ENCODE results near the gene PANX3.

PANX3 gene

DNA sequence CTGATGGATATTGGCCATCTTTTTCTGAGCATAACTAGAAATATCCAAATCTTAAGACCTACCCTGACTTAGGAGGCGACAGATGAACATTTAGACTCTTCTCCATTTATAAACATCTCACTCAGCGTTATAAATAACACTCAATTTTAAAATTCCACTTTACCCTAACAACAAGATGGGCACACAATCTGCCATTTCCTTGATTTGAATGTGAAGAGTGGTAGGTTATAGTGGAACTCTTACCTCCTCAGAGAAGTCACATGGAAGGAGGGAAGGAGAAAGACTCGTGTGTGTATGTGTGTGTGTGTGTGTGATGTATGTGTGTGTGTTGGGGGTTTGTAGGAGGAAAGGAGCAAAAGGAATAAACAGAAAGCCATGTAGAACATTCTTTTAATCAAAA is 47.3 kb downstream of the PANX3 start:
- Histone ChIP-seq H3K4me3 (ENCODE audit: extremely low read depth, insufficient read depth, low read length, poor library complexity, severe bottlenecking) (no peak overlapping the region), H3K27ac (ENCODE audit: low read depth, low read length, severe bottlenecking) (no peak overlapping the region), H3K9me3 (ENCODE audit: control insufficient read depth, low read length) (no peaks in the 10 kb centered on the region), H3K4me1 (ENCODE audit: control insufficient read depth, insufficient read depth, low read length, poor library complexity, severe bottlenecking) (no peaks in the 10 kb centered on the region), H3K36me3 (ENCODE audit: control insufficient read depth, insufficient read depth, low read length) (no peaks in the 10 kb centered on the region)
- WGBS, 2 experiments (ENCODE audit: insufficient coverage in 2 of 2) = 80% methylated on average over 2 of the region's 3 CpGs; no CpG with 5 or more reads in 1 of the 2 experiments

DNA sequence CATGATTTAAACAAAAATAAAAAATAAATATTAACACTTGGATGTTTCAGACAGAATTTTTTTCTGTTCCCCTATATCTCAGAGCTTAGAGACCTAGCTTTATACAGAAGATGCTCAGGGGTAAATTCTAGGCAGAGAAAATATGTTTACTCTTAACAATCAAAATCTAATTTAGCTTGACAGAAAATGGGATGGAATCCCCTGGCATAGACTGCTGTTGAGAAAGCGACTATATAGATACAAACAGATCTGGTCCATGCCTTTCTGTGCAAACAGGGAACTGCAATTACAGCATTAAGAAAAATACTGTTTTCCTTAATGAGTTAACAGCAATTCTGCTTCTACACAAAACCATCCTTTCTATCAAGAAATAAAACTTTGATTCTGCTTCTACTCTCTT is 47.8 kb downstream of the PANX3 start:
- H3K4me1 ChIP-seq (ENCODE audit: control insufficient read depth, insufficient read depth, low read length, poor library complexity, severe bottlenecking) = no peaks in the 10 kb centered on the region
- no peak overlapping the region for H3K27ac ChIP-seq (ENCODE audit: low read depth, low read length, severe bottlenecking)
- 86 to 100% methylated on average over 1 of the region's 1 CpG for WGBS, 2 experiments (ENCODE audit: insufficient coverage in 2 of 2)
- H3K9me3 ChIP-seq (ENCODE audit: control insufficient read depth, low read length) = no peaks in the 10 kb centered on the region
- H3K36me3 ChIP-seq (ENCODE audit: control insufficient read depth, insufficient read depth, low read length) = no peaks in the 10 kb centered on the region
- no peak overlapping the region for H3K4me3 ChIP-seq (ENCODE audit: extremely low read depth, insufficient read depth, low read length, poor library complexity, severe bottlenecking)

DNA sequence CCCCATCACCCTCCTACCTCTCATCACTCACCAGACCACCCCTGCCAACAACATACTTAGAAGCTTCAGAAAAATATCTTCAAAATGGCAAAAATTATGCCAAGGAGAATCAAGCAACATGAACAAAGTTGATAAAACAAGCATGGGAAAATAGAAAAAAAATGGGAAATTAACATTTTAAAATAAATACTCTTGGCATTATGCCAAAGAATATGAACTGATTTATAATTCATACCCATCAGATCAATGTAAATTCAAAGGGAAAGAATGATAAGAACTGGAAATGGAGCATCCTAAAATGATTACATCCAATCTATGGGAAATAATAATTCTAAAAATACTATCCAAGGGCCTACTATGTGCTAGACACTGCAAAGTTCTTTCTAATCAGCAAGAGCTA is 50.3 kb downstream of the PANX3 start:
- Histone ChIP-seq H3K27ac (ENCODE audit: low read depth, low read length, severe bottlenecking) (no peak overlapping the region), H3K4me1 (ENCODE audit: control insufficient read depth, insufficient read depth, low read length, poor library complexity, severe bottlenecking) (no peaks in the 10 kb centered on the region), H3K36me3 (ENCODE audit: control insufficient read depth, insufficient read depth, low read length) (no peaks in the 10 kb centered on the region), H3K4me3 (ENCODE audit: extremely low read depth, insufficient read depth, low read length, poor library complexity, severe bottlenecking) (no peak overlapping the region), H3K9me3 (ENCODE audit: control insufficient read depth, low read length) (no peaks in the 10 kb centered on the region)

DNA sequence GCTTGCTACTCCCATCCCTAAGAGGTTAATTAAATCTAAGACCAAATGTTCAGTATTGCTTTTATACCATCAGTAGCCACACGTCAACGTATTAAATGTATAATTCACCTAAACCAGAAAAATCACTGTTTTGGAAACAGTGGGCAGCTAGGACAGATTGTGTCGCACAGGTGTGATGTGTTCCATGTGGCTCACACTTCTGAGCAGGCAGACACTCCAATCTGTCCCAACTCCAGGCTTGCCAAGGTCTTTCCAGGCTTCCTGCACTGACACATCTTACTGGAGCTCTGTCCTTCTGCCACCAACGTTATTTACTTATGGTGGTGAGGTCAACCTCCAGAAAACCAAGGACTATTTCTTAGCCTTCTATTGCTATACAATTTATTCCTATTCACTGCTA is 50.9 kb downstream of the PANX3 start:
- H3K9me3 ChIP-seq (ENCODE audit: control insufficient read depth, low read length) = no peaks in the 10 kb centered on the region
- 81 to 91% methylated on average over 3 to 4 of the region's 4 CpGs for WGBS, 2 experiments (ENCODE audit: insufficient coverage in 2 of 2)
- H3K27ac ChIP-seq (ENCODE audit: low read depth, low read length, severe bottlenecking) = no peak overlapping the region
- H3K36me3 ChIP-seq (ENCODE audit: control insufficient read depth, insufficient read depth, low read length) = no peaks in the 10 kb centered on the region
- H3K4me1 ChIP-seq (ENCODE audit: control insufficient read depth, insufficient read depth, low read length, poor library complexity, severe bottlenecking) = no peaks in the 10 kb centered on the region
- no peak overlapping the region for H3K4me3 ChIP-seq (ENCODE audit: extremely low read depth, insufficient read depth, low read length, poor library complexity, severe bottlenecking)

DNA sequence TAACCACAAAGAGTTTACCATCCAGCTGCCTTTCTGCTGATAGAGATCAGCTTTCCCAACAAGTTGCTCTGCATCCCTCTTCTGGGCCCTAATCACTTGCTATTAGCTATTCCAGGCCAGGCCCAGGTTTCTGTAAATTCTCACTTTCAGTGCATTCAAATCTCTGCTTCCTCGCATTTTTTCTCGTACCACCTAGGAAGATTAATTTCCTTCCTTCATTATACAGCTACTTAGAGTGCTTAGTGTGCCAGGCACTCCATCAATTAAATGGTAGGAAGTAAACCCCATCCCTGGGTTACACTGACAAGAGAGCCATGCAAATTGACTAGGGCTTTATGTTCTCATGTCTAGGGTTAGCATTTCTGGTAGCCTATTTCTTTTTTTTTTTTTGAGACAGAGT is 52.6 kb downstream of the PANX3 start:
- Histone ChIP-seq H3K4me3 (ENCODE audit: extremely low read depth, insufficient read depth, low read length, poor library complexity, severe bottlenecking) (no peak overlapping the region), H3K36me3 (ENCODE audit: control insufficient read depth, insufficient read depth, low read length) (no peaks in the 10 kb centered on the region), H3K9me3 (ENCODE audit: control insufficient read depth, low read length) (no peaks in the 10 kb centered on the region), H3K4me1 (ENCODE audit: control insufficient read depth, insufficient read depth, low read length, poor library complexity, severe bottlenecking) (no peaks in the 10 kb centered on the region), H3K27ac (ENCODE audit: low read depth, low read length, severe bottlenecking) (no peak overlapping the region)
- WGBS, 2 experiments (ENCODE audit: insufficient coverage in 2 of 2) = 100% methylated on average over 1 of the region's 2 CpGs; no CpG with 5 or more reads in 1 of the 2 experiments

DNA sequence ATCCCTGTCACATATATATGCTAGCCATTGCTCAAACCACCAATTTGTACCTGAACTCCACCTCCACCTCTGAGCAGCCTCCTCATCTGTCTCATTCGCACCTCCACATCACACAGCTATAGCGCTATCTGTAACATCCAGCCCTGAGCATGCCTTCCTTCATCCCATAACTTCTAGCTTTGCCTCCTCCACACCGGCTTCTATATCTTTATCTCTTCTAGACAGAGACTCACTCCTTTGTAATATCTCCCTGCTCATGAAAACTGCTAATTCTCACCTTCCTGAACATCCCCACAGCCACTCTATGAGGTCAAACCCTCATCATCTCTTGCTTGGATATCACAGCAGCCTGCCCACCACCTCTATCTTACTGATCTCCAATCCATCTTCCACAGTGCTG is 56.4 kb downstream of the PANX3 start:
- no peak overlapping the region for H3K4me3 ChIP-seq (ENCODE audit: extremely low read depth, insufficient read depth, low read length, poor library complexity, severe bottlenecking)
- H3K9me3 ChIP-seq (ENCODE audit: control insufficient read depth, low read length) = no peaks in the 10 kb centered on the region
- 90 to 91% methylated on average over 3 of the region's 3 CpGs for WGBS, 2 experiments (ENCODE audit: insufficient coverage in 2 of 2)
- H3K27ac ChIP-seq (ENCODE audit: low read depth, low read length, severe bottlenecking) = no peak overlapping the region
- no peaks in the 10 kb centered on the region for H3K4me1 ChIP-seq (ENCODE audit: control insufficient read depth, insufficient read depth, low read length, poor library complexity, severe bottlenecking)
- no peaks in the 10 kb centered on the region for H3K36me3 ChIP-seq (ENCODE audit: control insufficient read depth, insufficient read depth, low read length)

DNA sequence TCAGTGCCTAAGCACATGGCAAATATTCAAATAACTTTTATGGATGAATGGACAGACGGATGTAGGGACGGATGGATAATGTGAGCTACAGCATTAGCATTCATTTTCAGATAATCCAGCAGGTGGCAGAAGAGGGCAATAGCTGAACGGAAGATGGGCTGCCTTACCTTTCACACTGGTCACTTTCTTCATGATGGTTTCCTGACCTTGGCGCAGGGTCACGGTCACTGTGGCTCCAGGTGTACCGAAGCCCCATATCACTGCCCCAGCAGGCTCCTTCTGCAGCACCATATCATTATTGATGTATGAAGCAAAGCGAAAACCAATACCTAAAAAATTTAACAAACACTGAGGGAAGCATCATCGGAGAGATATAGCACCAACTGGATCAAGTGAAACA is 58.0 kb downstream of the PANX3 start:
- Histone ChIP-seq H3K4me1 (ENCODE audit: control insufficient read depth, insufficient read depth, low read length, poor library complexity, severe bottlenecking) (no peaks in the 10 kb centered on the region), H3K36me3 (ENCODE audit: control insufficient read depth, insufficient read depth, low read length) (no peaks in the 10 kb centered on the region), H3K4me3 (ENCODE audit: extremely low read depth, insufficient read depth, low read length, poor library complexity, severe bottlenecking) (no peak overlapping the region), H3K27ac (ENCODE audit: low read depth, low read length, severe bottlenecking) (no peak overlapping the region), H3K9me3 (ENCODE audit: control insufficient read depth, low read length) (no peaks in the 10 kb centered on the region)
- WGBS, 2 experiments (ENCODE audit: insufficient coverage in 2 of 2) = 30 to 45% methylated on average over 2 to 5 of the region's 8 CpGs

All from mesodermal cell (in vitro differentiated cells).